Stomach (tissue), 4 donors: ENCODE measurements around the gene SPAG9.

Experiments used
- EP300 ChIP-seq: sonication (generic); formaldehyde crosslinking; IDR thresholded peaks from one replicate; pipeline ENCODE4 v1.6.1; 2017; ENCODE audit warnings: antibody characterized with exemption
- POLR2A ChIP-seq, 4 donors: fragments of 450-650 bp; IDR thresholded peaks; one replicate each; pipeline ENCODE4 v1.6.1; 2016; ENCODE audit warnings: antibody characterized with exemption in 4 of 4, control low read depth in 2 of 4, mild to moderate bottlenecking in 1 of 4, moderate library complexity in 1 of 4
- POLR2AphosphoS5 ChIP-seq, 3 donors: sonication (generic); formaldehyde crosslinking; IDR thresholded peaks; one replicate each; pipeline ENCODE4 v1.6.1; 2016; ENCODE audit warnings: antibody characterized with exemption in 3 of 3
- TF ChIP-seq, protein P1 (sequence below), 7 experiments: fragments of 450-650 bp in 4 of 7; fragments of 200-600 bp in 3 of 7; sonication (generic) in 3 of 7; IDR thresholded peaks; one replicate each; pipeline ENCODE4 v1.5.1; 2016 to 2019; ENCODE audit warnings: antibody characterized with exemption in 7 of 7, control low read depth in 2 of 7, mild to moderate bottlenecking in 1 of 7

- TF ChIP-seq, protein P1, sequence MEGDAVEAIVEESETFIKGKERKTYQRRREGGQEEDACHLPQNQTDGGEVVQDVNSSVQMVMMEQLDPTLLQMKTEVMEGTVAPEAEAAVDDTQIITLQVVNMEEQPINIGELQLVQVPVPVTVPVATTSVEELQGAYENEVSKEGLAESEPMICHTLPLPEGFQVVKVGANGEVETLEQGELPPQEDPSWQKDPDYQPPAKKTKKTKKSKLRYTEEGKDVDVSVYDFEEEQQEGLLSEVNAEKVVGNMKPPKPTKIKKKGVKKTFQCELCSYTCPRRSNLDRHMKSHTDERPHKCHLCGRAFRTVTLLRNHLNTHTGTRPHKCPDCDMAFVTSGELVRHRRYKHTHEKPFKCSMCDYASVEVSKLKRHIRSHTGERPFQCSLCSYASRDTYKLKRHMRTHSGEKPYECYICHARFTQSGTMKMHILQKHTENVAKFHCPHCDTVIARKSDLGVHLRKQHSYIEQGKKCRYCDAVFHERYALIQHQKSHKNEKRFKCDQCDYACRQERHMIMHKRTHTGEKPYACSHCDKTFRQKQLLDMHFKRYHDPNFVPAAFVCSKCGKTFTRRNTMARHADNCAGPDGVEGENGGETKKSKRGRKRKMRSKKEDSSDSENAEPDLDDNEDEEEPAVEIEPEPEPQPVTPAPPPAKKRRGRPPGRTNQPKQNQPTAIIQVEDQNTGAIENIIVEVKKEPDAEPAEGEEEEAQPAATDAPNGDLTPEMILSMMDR (IDR thresholded peaks at IDR 0.05) = no peak
- TF ChIP-seq POLR2AphosphoS5 (IDR thresholded peaks at IDR 0.05) = peak in 1 of 3 donors; percentile 4
- TF ChIP-seq POLR2A (IDR thresholded peaks at IDR 0.05) = no peak
- TF ChIP-seq EP300 = no peak
These were observed 22.8 kb downstream of the SPAG9 start for GRCh38 chr17:51097708-51098446.
